ENCODE data around the gene CAPN12. TPM values are rescaled to one million over a fixed set of nuclear protein-coding genes. Genes with fewer than 3 reads are reported as not detected.
A peak's percentile ranks its signal among the peaks of the same experiment; 100 is the strongest.

Gene CAPN12
- total RNA-seq, 1 donor from 2014 or later: 12.4 TPM

DNA sequence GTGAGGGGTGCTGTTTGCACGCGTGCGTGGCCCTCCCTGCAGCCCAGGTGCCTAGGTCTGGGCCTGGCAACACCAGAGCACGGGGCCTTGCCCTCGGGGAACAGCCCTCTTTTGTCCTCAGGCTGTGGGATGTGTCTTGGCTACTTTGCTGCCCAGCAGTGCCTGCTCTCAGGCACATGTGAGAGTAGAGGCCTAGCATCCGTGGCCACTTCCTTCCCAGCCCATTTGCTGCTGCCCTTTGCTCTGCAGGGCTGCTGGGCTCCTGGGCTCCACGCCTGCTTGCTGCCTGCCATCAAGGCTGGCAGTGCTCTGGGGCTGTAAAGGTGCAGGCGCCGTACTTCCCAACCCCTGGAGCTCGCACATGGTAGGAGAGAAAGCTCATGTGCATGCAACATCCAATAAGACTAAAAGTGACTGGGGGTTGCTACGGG, 46.6 kb downstream of the CAPN12 start:
- H3K36me3 Mint-ChIP-seq (ENCODE audit: low read depth): peaks cover 31% of the 10 kb centered on the region
- POLR2A ChIA-PET: no interaction called here
- H3K27me3 Mint-ChIP-seq: no peaks in the 10 kb centered on the region
- H3K27ac Mint-ChIP-seq: no peak overlapping the region
- H3K9me3 Mint-ChIP-seq: no peaks in the 10 kb centered on the region
- DNase-seq: no peak
- intact Hi-C loops (cut with micrococcal nuclease): no loop called here
- CTCF ChIA-PET: no interaction called here
- no peak for ATAC-seq (ENCODE audit: low read depth)
- TF ChIP-seq, protein P1, sequence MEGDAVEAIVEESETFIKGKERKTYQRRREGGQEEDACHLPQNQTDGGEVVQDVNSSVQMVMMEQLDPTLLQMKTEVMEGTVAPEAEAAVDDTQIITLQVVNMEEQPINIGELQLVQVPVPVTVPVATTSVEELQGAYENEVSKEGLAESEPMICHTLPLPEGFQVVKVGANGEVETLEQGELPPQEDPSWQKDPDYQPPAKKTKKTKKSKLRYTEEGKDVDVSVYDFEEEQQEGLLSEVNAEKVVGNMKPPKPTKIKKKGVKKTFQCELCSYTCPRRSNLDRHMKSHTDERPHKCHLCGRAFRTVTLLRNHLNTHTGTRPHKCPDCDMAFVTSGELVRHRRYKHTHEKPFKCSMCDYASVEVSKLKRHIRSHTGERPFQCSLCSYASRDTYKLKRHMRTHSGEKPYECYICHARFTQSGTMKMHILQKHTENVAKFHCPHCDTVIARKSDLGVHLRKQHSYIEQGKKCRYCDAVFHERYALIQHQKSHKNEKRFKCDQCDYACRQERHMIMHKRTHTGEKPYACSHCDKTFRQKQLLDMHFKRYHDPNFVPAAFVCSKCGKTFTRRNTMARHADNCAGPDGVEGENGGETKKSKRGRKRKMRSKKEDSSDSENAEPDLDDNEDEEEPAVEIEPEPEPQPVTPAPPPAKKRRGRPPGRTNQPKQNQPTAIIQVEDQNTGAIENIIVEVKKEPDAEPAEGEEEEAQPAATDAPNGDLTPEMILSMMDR (IDR thresholded peaks at IDR 0.05): no peak
- H3K4me3 Mint-ChIP-seq: no peak overlapping the region
- H3K4me1 Mint-ChIP-seq: peaks cover 45% of the 10 kb centered on the region

GRCh38 chr19:38697197-38697596, 47.1 kb downstream of the CAPN12 start:
- peaks cover 49% of the 10 kb centered on the region for H3K4me1 Mint-ChIP-seq

DNA sequence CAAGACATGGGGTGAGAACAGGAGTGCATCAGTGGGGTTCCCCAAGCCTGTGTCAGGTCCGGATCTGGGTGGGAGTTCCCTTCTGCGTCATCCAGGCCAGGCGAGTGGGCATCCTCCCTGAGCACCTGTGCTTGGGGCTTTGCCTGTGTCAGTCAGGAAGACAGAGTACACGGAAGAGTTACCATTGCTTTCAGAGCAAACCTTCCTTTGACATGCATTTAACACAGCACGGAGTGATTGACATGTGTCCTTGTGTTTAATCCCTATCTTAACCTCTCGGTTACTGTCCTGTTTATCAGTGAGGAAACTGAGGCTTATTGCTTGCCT, 47.6 kb downstream of the CAPN12 start:
- Mint-ChIP-seq H3K36me3 (ENCODE audit: low read depth) (peaks cover 27% of the 10 kb centered on the region), H3K4me1 (peaks cover 54% of the 10 kb centered on the region), H3K9me3 (no peaks in the 10 kb centered on the region), H3K4me3 (no peak overlapping the region), H3K27ac (no peak overlapping the region), H3K27me3 (no peaks in the 10 kb centered on the region)
- no peak for DNase-seq
- intact Hi-C loops (cut with micrococcal nuclease): no loop called here
- TF ChIP-seq, protein P1 (IDR thresholded peaks at IDR 0.05): no peak
- ChIA-PET CTCF (no interaction called here), POLR2A (no interaction called here)
- ATAC-seq (ENCODE audit: low read depth): no peak

More at GRCh38 chr19:38697197-38697596, 47.1 kb downstream of the CAPN12 start:
- DNase-seq: no peak
- POLR2A ChIA-PET: no interaction called here
- peaks cover 28% of the 10 kb centered on the region for H3K36me3 Mint-ChIP-seq (ENCODE audit: low read depth)
- no peaks in the 10 kb centered on the region for H3K27me3 Mint-ChIP-seq
- CTCF ChIA-PET: no interaction called here
- TF ChIP-seq, protein P1 (IDR thresholded peaks at IDR 0.05): no peak
- no peak overlapping the region for H3K27ac Mint-ChIP-seq
- intact Hi-C loops (cut with micrococcal nuclease): no loop called here
- no peaks in the 10 kb centered on the region for H3K9me3 Mint-ChIP-seq
- ATAC-seq (ENCODE audit: low read depth): no peak
- no peak overlapping the region for H3K4me3 Mint-ChIP-seq

GRCh38 chr19:38695832-38696728, 48.2 kb downstream of the CAPN12 start:
- peaks cover 22% of the 10 kb centered on the region for H3K36me3 Mint-ChIP-seq (ENCODE audit: low read depth)
- no peak overlapping the region for H3K4me3 Mint-ChIP-seq
- intact Hi-C loops (cut with micrococcal nuclease): no loop called here
- peaks cover 54% of the 10 kb centered on the region for H3K4me1 Mint-ChIP-seq
- TF ChIP-seq, protein P1 (IDR thresholded peaks at IDR 0.05): no peak
- DNase-seq: no peak
- H3K27me3 Mint-ChIP-seq: no peaks in the 10 kb centered on the region
- ATAC-seq (ENCODE audit: low read depth): no peak
- ChIA-PET CTCF (interaction anchor here (1.0 kb wide), 1 partner anchor 58 kb away, joined by 4 read pairs; no protein-coding TSS in a partner anchor), POLR2A (no interaction called here)
- peak overlapping the region; percentile 78 for H3K27ac Mint-ChIP-seq
- H3K9me3 Mint-ChIP-seq: no peaks in the 10 kb centered on the region

DNA sequence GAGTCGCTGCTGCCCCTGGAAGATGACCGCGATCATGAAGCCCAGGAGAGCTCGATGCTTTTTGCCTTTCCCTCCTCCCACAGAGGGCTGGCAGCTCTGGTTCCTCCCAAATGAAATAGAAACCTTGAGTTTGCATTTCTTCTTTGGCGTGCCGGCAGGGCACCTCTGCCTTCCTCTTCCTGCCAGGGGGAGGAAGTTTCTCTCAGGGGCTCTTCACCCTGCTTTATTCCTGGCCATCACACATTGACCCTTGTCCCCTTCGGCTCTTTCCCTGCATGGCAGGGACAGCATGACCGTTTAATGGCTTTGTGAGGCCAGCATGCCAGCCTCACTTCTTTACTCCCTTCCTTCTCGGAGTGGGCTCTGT, 49.0 kb downstream of the CAPN12 start:
- Mint-ChIP-seq H3K27me3 (no peaks in the 10 kb centered on the region), H3K4me3 (peak overlapping the region; percentile 79), H3K4me1 (peaks cover 54% of the 10 kb centered on the region), H3K27ac (peak overlapping the region; percentile 78), H3K9me3 (no peaks in the 10 kb centered on the region), H3K36me3 (ENCODE audit: low read depth) (peaks cover 16% of the 10 kb centered on the region)
- TF ChIP-seq, protein P1 (IDR thresholded peaks at IDR 0.05): no peak
- ChIA-PET CTCF (interaction anchor here (1.0 kb wide), 1 partner anchor 58 kb away, joined by 4 read pairs; no protein-coding TSS in a partner anchor), POLR2A (interaction anchor here (0.7 kb wide), 1 partner anchor 47 kb away, joined by 4 read pairs; no protein-coding TSS in a partner anchor)
- ATAC-seq (ENCODE audit: low read depth) (peak; percentile 59), DNase-seq (no peak)
- intact Hi-C loops (cut with micrococcal nuclease): no loop called here
